Stomach smooth muscle (tissue), 2 donors: ENCODE measurements around the gene MYRFL.

Experiments
- H3K27ac ChIP-seq: one replicate; pipeline ENCODE4 v1.7.0; 2013; ENCODE audit warnings: mild to moderate bottlenecking, low read length, inconsistent platforms
- H3K27me3 ChIP-seq, 2 donors: one replicate each; pipeline ENCODE4 v1.7.0; 2013; ENCODE audit warnings: low read length in 2 of 2; ENCODE audit not compliant: insufficient read depth in 2 of 2, control insufficient read depth in 1 of 2
- H3K36me3 ChIP-seq, 2 donors: one replicate each; pipeline ENCODE4 v1.7.0; 2013; ENCODE audit warnings: low read length in 2 of 2; ENCODE audit not compliant: control insufficient read depth in 2 of 2, insufficient read depth in 2 of 2
- H3K4me1 ChIP-seq: one replicate; pipeline ENCODE4 v1.7.0; 2013; ENCODE audit warnings: low read length; ENCODE audit not compliant: control insufficient read depth, insufficient read depth
- H3K4me3 ChIP-seq, 2 donors: one replicate each; pipeline ENCODE4 v1.7.0; 2013; ENCODE audit warnings: low read length in 2 of 2
- H3K9ac ChIP-seq, 2 donors: one replicate each; pipeline ENCODE4 v1.7.0; 2013; ENCODE audit warnings: low read length in 2 of 2, mild to moderate bottlenecking in 1 of 2
- H3K9me3 ChIP-seq, 2 donors: one replicate each; pipeline ENCODE4 v1.7.0; 2013; ENCODE audit warnings: low read length in 2 of 2; ENCODE audit not compliant: control insufficient read depth in 2 of 2
- donor health status: healthy.
- donor health status: Pancreatic carcinoma.

The MYRFL gene

DNA sequence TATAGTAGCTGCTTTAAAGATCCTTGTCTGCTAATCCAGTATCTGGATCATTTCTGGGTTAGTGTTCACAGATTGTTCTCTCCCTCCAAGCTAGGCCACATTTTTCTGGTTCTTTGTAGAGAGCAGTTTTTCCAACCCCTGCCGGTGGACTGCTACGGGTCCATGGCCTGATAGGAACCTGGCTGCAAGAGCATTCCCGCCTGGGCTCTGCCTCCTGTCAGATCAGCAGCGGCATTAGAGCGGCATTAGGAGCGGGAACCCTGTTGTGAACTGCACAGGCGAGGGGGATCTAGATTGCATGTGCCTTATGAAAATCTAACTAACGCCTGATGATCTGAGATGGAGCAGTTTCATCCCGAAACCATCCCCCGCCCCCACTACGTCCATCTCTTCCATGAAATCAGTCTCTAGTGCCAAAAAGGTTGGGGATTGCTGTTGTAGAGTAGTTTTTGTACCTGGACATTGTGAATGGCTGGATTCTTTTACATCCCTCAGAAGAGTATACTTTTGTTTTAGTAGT lies 50.4 kb downstream of the MYRFL start:
- no peak overlapping the region for H3K4me3 ChIP-seq
- H3K36me3 ChIP-seq: no peaks in the 10 kb centered on the region
- H3K4me1 ChIP-seq: no peaks in the 10 kb centered on the region
- H3K27me3 ChIP-seq: peaks cover 7 to 9% of the 10 kb centered on the region in 2 donors
- H3K9ac ChIP-seq: no peak overlapping the region
- H3K9me3 ChIP-seq: no peaks in the 10 kb centered on the region
- no peak overlapping the region for H3K27ac ChIP-seq

DNA sequence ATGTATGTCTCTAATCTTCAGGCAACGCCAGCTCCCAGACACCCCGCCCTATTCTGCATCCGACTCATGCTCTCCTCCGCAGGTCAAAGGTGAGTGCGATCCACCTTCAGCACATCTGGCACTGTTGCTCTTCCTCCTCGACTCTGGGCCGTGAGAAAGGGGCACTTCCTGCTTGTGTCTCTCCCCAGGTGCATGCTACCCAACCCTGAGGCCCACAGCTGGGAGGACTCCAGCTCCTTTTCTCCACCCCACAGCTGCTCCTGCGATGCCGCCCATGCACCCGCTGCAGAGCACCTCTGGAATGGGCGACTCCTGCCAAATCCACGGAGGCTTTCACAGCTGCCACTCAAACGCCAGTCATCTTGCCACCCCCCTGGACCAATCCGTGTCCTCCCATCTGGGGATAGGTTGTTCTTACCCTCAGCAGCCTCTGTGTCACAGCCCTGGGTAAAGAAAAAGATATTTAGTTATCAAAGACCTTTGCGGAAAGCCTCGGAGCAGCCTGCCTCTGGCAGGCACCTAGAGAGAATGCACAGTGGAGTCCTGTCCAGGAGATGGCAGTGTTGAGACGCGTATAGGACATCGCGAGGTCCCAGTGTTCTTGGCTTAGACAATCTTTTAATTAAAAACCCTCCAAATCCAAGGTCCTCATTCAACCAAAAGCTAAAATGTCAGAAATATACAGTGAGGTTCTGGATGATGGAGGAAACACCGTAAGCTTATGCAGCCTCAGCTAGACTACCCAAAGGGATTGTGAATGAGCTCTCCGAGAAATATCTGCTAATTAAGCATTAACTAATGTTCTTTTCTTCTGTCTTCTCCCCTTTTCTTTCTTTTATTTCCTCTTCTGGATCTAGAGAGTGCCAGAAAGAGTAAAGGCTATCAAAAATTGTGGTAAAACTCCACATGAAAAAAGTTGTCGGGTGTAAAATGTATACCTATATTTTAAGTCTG lies 54.3 kb downstream of the MYRFL start:
- Histone ChIP-seq H3K27ac (no peak overlapping the region), H3K4me1 (no peaks in the 10 kb centered on the region), H3K4me3 (peak overlapping the region in 1 of 2 donors; percentile 55), H3K9me3 (no peaks in the 10 kb centered on the region), H3K27me3 (peaks cover 9 to 12% of the 10 kb centered on the region in 2 donors), H3K36me3 (no peaks in the 10 kb centered on the region), H3K9ac (no peak overlapping the region)

- no peak overlapping the region for H3K9ac ChIP-seq
- no peaks in the 10 kb centered on the region for H3K4me1 ChIP-seq
- H3K27ac ChIP-seq: no peak overlapping the region
- no peaks in the 10 kb centered on the region for H3K36me3 ChIP-seq
- no peaks in the 10 kb centered on the region for H3K9me3 ChIP-seq
- no peak overlapping the region for H3K4me3 ChIP-seq
- peaks cover 6 to 12% of the 10 kb centered on the region in 2 donors for H3K27me3 ChIP-seq
Observed at GRCh38 chr12:69880571-69880970, 55.5 kb downstream of the MYRFL start.

- Histone ChIP-seq H3K36me3 (no peaks in the 10 kb centered on the region), H3K27me3 (peaks cover 3 to 12% of the 10 kb centered on the region in 2 donors), H3K27ac (no peak overlapping the region), H3K4me1 (no peaks in the 10 kb centered on the region), H3K4me3 (no peak overlapping the region), H3K9me3 (no peaks in the 10 kb centered on the region), H3K9ac (no peak overlapping the region)
Observed at GRCh38 chr12:69881771-69882170, 56.7 kb downstream of the MYRFL start.

- Histone ChIP-seq H3K9me3 (no peaks in the 10 kb centered on the region), H3K4me3 (no peak overlapping the region)
Observed at GRCh38 chr12:69884386-69884785, 59.4 kb downstream of the MYRFL start.

DNA sequence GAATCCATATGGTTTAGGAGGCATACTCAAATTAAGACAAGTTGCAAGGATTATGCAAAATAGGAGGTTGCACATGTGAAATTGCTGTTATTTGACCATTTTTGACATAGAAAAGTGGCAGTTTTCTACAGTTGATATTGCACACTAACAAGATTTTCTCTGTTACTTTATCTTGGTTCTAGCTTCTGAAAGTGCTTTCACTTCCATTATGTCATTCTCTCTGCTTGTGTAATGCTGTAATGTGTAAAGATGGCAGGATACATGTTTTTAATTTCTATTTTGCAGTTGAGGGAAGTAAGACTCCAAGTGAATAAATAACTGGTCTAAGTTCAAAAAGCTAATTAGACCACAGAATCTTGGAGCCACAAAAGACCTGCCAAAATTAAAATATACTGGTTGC lies 60.6 kb downstream of the MYRFL start:
- Histone ChIP-seq H3K4me1 (no peaks in the 10 kb centered on the region), H3K36me3 (no peaks in the 10 kb centered on the region), H3K27ac (no peak overlapping the region), H3K27me3 (peaks cover 0 to 4% of the 10 kb centered on the region in 2 donors), H3K9me3 (no peaks in the 10 kb centered on the region), H3K9ac (no peak overlapping the region), H3K4me3 (no peak overlapping the region)

More at GRCh38 chr12:69884386-69884785, 59.4 kb downstream of the MYRFL start:
- no peaks in the 10 kb centered on the region for H3K4me1 ChIP-seq
- H3K36me3 ChIP-seq: no peaks in the 10 kb centered on the region
- no peak overlapping the region for H3K27ac ChIP-seq
- H3K27me3 ChIP-seq: peaks cover 0 to 8% of the 10 kb centered on the region in 2 donors
- H3K9ac ChIP-seq: no peak overlapping the region

GRCh38 chr12:69886109-69886508 lies 61.1 kb downstream of the MYRFL start:
- no peak overlapping the region for H3K4me3 ChIP-seq
- no peak overlapping the region for H3K9ac ChIP-seq
- H3K27ac ChIP-seq: no peak overlapping the region
- H3K36me3 ChIP-seq: no peaks in the 10 kb centered on the region
- H3K4me1 ChIP-seq: no peaks in the 10 kb centered on the region
- no peaks in the 10 kb centered on the region for H3K9me3 ChIP-seq
- peaks cover 0 to 4% of the 10 kb centered on the region in 2 donors for H3K27me3 ChIP-seq

- H3K4me3 ChIP-seq: no peak overlapping the region
- no peak overlapping the region for H3K9ac ChIP-seq
- H3K9me3 ChIP-seq: no peaks in the 10 kb centered on the region
- no peak overlapping the region for H3K27ac ChIP-seq
- H3K36me3 ChIP-seq: no peaks in the 10 kb centered on the region
- no peaks in the 10 kb centered on the region for H3K4me1 ChIP-seq
- no peaks in the 10 kb centered on the region for H3K27me3 ChIP-seq
Observed at GRCh38 chr12:69886715-69887114, 61.7 kb downstream of the MYRFL start.

DNA sequence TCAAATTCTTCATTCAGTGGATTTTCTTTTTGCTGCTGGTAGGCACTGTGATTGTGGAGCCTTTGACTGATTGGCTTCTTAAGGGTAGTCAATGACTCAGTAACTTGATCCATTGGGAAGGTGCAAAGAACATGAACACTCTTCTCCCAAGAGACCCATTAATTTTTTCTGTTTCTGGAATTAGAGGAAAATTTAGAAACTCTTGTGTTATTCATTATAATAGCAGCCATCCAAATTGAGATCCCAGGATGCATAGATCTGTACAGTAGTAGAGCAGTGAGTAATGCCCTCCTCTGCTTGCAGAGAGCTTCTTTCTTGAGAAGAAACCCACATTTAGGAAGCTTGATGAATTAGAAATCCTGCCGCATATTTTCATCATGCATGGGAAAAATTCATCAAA lies 63.9 kb downstream of the MYRFL start:
- no peaks in the 10 kb centered on the region for H3K36me3 ChIP-seq
- H3K9me3 ChIP-seq: no peaks in the 10 kb centered on the region
- no peaks in the 10 kb centered on the region for H3K4me1 ChIP-seq
- H3K4me3 ChIP-seq: no peak overlapping the region
- no peaks in the 10 kb centered on the region for H3K27me3 ChIP-seq
- no peak overlapping the region for H3K9ac ChIP-seq
- H3K27ac ChIP-seq: no peak overlapping the region

- no peaks in the 10 kb centered on the region for H3K27me3 ChIP-seq
- H3K9me3 ChIP-seq: no peaks in the 10 kb centered on the region
- no peak overlapping the region for H3K4me3 ChIP-seq
- no peaks in the 10 kb centered on the region for H3K4me1 ChIP-seq
- no peak overlapping the region for H3K27ac ChIP-seq
- no peak overlapping the region for H3K9ac ChIP-seq
- no peaks in the 10 kb centered on the region for H3K36me3 ChIP-seq
Observed at GRCh38 chr12:69894800-69895383, 69.9 kb downstream of the MYRFL start.
